ENCODE measurements around the gene MMP7.

MMP7 gene

DNA sequence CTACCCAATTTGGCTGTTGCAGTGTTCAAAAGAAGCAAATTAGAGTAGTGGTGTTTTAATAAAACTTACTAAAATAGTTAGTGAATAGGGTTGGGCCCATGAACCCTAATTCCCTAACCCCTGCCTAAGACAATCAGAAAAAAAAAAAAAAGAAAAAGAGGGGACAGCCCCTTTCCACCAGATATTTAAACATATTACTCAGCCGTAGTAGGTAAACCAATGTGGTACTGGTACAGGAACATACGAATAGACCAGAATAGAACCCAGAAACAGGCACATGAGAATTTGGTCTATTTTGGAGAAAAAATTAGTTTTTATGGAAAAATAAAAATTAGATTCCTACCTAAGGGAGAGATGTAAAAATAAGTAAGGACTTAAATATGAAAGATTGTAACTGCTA, 38.6 kb downstream of the MMP7 start:
- DNase-seq: no peak

DNA sequence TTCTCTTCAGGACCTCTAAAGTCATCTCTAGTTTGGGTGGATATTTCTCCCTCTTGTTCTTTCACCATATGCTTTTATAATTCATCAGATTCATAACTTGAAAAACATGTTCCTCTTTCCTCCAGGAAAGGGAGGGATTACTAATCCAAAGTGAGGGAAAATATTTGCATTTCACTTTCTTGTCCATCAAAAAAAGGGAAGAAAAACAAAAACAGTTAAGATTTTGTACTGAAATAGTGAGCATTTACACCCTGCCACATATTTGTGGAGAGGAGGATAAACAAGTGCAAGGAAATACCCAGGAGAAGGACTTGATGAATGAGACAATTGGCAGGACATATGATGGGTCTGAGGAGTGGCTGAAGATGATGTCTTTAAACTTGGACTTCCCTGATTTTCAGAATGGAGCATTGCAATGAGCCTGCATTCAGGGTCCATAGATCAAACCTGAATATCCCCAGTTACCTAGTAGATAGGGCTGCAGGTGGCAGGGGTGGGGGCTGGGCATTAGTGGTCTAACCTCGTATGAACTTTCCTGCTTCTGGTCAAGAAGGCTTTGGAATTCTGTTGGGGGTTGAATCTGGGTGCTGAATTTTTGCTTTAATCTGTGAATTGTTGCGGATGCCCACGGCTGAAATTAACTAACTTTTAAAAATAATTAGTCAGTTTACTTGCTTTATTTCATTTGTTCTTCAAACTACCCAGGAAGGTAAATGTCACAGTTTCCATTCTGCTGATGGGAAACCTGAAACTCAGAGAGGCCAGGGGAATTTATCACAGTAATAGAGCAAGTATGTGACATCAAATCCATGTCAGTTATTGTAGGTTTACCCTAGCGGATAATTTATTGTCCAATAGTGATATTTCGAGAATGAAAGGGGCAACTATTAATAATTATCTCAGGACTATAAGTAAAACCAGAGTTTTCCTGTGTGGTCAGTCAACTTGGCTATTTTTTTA, 41.1 kb downstream of the MMP7 start:
- no peak for DNase-seq

DNA sequence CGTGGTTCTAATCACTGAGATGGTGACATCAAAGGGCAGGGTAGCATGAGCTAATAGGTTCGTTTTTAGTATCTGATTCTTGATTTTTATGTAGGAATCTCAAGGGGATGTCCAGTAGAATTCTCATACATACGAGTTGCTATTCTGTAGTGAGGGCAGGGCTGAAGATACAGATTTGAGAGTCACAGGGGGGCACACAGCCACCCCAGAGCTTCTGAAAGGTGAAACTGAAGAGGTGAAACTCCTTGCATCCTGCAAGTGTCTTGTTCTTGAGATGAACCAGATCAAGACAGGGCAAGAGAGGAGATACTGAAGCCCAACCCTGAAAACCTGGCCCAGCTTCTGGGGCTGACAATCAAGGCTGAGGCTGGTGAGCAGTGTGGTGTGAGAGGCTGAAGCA, 42.3 kb downstream of the MMP7 start:
- no peak for DNase-seq

DNA sequence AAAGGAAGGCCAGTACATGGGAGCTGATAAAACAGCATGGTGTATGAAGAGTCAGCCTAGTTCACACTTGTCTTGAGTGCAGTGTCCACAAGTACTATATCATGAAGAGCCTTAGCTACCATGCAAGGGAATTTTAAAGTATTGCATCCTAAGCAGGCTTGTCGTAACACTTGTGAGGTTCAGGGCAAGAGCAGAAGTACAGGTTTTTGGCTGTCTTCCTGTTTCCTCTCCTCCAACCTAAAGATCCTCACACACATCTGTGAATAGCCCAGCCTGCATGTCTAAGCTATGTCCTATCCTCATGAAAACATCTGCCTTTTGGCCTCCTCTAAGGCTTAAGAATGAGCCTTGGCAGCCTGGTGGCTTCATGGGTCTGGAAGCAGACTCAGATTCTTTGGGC, 43.3 kb downstream of the MMP7 start:
- DNase-seq: no peak

DNA sequence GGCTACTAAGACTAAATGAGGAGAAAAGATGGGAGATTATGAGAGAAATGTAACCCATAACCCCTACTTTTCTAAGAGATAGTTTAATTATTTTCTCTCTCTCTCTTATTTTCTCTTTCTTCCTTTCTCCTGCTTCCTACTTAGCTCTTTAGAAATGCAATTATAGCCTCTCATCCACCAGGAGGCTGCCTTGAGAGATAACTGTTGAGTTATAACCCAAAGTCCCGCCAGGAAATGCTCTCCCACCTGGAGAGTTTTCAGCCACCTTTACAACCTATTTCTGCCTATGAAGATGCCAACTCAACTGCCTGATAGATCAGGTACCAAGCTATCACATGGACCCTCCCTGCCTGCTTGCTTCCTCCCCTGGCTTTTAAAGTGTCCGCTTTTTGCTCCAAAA, 44.0 kb downstream of the MMP7 start:
- DNase-seq: no peak

DNA sequence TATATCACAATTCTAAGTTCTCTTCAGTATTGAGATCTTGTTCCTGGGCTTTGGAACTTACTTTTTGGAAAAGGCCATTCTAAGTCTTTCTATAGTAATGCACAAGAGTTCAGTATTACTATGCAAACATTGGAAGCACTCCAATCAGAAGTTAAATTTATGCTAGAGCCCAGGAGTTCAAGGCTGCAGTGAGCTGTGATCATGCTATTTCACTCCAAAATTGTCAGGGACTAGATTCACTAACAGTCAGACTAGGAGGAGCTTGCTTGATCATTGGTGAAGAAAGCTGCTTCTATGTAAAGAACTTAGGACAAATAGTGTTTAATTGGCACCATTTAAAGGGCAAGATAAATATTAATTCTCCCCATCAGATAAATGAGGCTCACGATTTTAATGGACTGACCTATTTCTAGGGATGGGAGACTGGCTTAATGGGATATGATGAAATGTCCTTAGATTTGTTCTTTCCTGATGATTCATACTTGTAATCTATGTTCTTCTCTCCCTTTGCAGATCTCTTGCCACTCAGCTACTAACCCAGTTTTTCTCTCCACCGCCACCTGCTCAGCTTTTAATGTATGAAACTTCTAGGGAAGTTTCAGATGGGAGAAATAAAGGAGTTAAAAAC, 45.3 kb downstream of the MMP7 start:
- DNase-seq: no peak

DNA sequence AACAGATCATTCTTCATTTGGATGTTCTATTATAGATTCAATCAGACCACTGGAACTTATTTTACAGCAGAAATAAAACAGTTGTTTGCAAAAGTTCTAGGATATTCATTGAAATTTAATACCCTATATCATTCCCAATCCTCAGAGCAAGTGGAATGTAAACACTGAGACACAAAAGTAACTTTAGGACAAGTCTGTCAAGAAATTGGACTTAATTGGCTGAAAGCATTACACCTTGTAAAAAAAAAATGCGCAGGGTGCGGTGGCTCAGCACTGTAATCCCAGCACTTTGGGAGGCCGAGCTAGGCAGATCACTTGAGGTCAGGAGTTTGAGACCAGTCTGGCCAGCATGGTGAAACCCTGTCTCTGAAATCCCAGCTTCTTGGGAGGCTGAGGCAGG, 48.1 kb downstream of the MMP7 start:
- no peak for DNase-seq

DNA sequence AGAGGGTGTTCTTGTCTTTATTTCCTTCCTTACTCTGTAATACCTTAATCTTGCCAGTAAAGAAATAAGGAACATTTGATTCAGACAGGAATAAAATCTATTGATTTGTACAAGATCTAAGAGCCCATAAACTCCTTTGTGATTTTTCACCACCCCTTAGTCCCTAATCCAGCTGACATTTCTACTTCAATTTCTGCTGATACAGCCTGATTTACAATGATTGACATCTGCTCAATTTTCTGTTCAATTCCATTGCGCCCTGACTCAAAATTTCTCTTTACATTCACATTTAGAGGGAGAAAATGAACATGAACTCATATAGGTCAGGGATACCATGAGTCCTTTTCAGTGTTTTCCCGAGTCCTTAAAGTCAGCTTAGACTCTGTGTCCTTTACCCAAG, 50.8 kb downstream of the MMP7 start:
- no peak for DNase-seq

DNA sequence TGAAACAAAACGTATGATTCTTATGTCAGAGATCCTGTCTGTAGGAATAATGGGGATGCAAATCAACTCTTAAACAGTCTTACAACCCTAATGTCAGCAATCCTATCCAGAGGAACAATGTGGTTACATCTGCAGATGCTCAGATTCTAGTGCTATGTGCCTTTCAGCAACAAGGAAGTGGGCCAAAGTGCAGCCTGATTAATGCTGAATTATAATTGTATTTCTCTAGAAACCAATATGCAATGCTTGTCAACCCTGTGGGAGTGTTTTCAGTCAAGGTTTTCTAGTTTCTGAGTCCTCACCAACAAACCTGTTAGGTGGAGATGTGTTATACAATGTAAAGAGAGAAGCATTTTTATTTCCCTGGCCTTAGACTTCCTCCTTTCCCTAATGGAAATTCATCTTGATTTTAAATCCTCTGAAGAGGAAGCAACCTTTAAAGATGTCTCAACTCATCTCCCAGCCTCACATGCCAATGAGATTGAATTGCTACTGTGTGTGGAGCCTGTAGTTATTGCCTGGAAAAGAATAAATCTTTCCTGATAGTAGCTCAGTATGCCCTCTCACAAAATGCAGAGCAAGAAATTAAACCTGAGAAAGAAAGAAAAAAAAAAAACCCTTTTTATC, 51.8 kb downstream of the MMP7 start:
- no peak for DNase-seq

DNA sequence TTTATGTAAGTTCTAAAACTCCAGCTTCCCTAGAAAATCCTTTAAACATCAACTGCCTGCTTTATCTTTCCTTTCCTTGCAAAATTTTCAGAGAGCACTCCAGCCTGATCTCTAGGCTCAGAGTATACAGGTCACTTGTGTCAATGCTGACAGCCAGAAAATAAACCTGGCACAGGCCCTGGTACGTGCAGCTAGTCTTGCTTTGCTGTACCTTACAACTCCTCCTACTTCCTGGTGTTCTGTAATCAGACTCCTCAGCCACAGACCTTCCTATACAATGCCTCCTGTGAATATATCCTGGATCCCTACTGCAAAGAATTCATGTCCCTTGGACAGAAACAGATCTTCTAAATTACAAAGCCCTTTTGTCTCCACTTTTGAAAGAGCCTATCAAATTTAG, 53.7 kb downstream of the MMP7 start:
- peak; percentile 89 for DNase-seq

DNA sequence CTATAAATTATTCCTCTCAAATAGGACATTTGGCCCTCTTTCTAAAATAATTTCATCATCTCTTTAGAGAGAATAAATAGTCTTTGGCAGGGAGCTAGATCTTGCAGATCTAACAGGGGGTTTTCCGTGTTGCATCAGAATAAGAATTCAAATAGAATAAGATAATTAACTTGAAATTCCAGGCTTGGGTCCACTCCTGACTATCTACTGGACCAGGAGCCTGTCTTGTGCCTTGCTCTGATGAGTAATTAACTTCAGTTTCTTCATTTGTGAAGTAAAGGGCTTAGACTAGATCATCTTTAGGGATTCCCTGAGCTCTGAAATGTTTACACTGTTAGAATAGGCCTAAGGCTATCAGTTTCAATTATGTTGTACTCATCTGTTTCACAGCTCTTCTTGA, 54.5 kb downstream of the MMP7 start:
- no peak for DNase-seq

DNA sequence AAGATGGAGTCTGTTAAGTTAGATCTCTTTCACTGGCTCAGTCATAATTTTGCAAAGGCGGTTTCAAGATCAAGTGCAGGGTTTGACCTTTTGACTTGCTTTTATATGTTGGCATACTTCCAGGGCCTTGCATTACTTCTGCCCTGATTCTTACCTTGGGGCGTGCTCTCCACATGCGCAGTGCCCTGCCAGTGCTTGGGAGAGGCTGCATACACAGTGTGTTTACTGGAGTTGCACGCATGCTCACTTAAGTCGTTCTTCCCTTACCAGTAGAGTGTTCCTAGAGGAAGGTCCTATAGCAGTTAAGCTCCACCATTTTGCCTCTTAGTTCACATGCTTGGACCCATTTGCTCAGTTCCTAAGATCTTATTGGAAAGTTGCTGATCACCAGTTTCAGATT, 57.0 kb downstream of the MMP7 start:
- DNase-seq: no peak

DNA sequence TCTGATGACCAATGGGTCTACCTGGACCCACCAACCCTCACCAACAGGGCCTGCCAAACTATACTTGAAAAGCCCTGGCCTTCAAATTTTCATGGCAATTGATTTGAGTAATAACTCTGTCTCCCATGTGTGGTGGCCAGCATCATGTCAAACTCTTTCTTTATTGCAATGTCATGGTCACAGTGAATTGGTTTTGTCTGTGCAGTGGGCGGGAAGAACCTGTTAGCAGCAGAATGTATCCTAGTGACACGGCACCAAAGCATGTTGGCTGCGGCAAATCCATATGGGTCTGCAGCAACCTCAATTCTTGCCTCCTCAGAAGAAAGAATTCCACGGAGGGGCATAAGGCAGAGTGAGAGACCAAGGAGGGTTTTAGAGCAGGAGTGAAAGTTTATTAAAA, 58.4 kb downstream of the MMP7 start:
- no peak for DNase-seq

DNA sequence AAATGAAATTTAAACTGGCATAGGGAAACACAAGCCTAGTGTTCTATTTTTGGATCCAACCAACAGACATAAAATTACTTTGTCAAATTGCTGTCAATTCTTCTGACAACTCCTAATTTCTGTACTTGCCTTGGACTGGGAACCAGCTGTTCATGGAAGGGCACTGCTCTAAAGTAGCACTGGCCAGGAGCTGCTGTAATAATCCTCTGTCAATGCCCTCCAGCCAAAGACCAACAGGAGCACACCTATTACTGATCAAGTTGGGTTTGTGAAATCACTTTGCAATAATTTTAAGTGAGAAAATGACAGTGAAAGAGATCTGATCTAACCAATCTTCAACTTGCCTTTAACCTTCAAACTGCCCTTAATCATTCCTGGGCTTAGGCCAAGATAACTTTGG, 59.1 kb downstream of the MMP7 start:
- no peak for DNase-seq

Measured in DMS53 (cell line).